SKM-1 (cell line): Measurements from ENCODE around the gene COL5A1.

Source experiments
- DNase-seq: peaks from one replicate; lab custom pipeline; 2025; ENCODE audit not compliant: unreplicated experiment; lab: John Stamatoyannopoulos, UW

Gene COL5A1

DNA sequence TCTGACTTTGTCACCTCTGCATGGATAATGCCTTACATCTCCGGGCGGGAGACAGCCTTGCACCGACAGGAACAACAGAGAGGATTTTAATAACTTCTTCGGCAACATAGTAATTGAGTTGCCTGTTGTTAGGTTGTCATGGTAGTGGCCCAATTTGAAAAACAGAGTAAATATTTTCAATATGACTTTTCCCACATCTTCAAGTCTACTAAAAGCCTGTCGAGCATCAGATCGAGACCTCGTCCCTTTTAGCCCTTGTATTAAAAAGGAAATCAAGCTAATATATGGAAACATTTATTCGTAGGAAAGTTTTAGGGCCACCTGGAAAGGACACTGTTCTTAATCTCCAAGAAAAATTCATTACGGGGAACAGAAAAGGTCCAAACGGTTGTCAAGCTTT, 168.2 kb downstream of the COL5A1 start:
- no peak for DNase-seq

- DNase-seq, result no peak
Observed at GRCh38 chr9:134811079-134811672, 169.6 kb downstream of the COL5A1 start.

GRCh38 chr9:134811673-134812342, 170.2 kb downstream of the COL5A1 start:
- DNase-seq, result no peak

DNA sequence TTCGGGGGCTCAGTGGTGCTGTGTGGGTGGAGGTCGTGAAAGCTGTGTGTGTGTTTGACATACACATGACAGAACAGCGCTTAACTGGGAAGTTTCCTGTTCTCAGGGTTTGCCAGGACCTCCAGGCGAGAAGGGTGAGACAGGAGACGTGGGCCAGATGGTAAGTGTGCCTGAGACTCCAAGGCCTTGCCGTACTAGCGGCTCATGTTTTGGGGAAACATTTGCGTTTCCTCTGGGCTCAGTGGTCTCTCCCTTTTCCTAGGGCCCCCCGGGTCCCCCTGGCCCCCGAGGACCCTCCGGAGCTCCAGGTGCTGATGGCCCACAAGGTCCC, 170.7 kb downstream of the COL5A1 start:
- DNase-seq, result no peak

DNA sequence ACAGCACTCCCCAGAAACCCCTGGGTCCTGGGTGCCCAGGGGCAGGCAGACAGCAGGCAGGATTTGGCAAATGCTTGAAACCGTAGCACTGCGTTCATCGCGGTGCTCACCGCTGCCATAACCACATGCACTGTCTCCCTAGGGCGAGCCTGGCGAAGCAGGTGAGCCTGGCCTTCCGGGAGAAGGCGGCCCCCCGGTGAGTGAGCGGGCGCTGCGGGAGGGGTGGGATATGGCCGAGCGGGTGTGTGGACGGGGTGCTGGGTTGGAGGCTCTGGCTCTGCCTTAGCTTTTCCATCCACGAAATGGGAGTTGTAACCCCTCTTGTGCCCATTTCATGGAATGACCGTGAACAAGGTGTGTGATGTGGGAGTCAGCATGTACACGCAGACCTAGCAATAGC, 172.2 kb downstream of the COL5A1 start:
- DNase-seq, result no peak

GRCh38 chr9:134814598-134815215, 173.1 kb downstream of the COL5A1 start:
- no peak for DNase-seq

DNA sequence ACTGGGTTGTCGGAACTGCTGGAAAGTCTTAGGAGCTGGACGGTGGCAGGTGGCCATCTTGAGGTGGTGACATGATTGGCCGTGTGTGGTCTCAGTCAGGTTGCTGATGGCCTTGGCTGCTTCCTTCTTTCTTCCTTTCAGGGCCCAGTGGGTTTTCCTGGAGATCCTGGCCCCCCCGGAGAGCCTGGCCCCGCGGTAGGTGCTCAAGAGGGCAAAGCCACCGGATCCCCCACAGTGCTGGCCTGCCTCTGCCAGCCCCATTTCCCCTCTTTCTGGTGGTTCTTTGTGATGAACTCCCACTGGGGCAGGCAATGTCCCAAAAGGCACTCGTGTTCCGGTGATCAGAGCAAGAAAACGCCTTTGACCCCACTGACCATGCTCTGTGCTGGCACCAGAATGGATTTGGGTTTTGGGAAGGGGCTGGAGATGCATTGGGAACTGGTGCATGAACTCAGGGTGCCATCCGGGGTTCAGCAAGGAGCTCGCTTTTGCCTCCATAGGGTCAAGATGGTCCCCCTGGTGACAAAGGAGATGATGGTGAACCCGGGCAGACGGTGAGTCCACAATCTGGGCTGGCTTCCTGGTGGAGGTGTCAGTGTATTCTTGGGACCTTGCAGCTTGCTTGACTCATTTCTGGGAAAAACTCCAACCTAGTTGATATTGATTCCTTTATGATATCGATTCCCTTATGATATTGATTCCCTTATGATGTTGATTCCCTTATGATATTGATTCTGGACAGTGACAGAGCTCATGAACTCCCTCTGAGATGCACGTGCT, 174.0 kb downstream of the COL5A1 start:
- DNase-seq, result no peak

DNA sequence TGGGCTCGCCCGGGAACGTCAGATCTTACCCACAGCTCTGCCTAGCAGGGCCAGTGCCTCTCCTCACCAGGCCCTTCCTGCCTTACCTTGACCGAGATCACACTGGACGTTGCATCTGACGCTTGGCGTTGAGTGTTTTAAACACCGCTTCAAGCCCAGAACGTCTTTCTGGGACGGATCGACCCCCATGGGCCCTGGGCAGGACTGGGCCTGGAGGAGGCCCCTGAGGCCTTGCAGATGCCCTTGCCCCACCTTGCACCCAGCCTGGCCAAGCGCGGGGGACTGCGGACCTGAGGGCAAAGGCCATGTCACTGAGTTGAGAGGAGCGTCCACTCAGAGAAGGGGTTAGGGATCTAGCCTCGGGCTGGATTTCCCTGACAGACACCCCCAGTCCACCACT, 174.7 kb downstream of the COL5A1 start:
- no peak for DNase-seq

- no peak for DNase-seq
Observed at GRCh38 chr9:134818000-134818568, 176.5 kb downstream of the COL5A1 start.

GRCh38 chr9:134818591-134818990, 177.0 kb downstream of the COL5A1 start:
- no peak for DNase-seq

DNA sequence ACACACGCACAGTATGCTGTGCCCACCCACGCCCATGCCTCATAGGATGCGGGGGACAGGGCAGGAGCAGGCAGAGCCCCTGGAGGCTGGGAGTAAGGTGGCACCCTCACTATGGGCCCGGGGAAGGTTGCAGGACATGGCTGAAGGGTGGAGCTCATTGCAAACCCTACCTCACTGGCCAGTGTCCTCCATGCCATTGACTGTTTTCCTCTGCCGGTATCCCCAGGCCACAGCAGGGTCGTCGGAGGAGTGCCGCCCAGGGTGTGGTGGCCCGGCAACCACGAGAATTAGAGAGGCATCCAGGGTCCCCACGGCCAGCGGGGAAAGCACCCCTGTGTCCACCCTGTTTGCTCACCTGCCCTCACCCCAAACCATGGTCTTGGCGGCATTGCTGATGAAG, 179.3 kb downstream of the COL5A1 start:
- DNase-seq, result no peak

GRCh38 chr9:134822541-134822940, 180.9 kb downstream of the COL5A1 start:
- DNase-seq, result no peak

DNA sequence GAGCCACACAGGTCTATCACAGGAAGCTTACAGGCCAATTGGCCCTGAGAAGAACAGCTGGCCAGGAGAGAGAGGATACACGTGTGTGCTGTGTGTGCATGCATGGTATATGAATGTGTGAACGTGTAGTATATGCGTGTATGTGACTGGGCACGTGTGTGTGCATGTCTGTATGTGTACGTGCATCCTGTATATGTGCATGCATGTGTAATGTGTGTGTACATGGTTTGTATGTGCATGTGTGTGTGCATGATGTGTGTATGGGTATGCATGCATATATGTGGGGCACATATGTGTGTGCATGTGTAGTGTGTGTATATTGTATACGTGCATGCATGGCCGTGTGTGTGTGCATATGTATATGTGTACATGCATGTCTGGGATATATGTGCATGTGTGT, 182.0 kb downstream of the COL5A1 start:
- no peak for DNase-seq

- DNase-seq, result no peak
Observed at GRCh38 chr9:134824583-134824982, 183.0 kb downstream of the COL5A1 start.

DNA sequence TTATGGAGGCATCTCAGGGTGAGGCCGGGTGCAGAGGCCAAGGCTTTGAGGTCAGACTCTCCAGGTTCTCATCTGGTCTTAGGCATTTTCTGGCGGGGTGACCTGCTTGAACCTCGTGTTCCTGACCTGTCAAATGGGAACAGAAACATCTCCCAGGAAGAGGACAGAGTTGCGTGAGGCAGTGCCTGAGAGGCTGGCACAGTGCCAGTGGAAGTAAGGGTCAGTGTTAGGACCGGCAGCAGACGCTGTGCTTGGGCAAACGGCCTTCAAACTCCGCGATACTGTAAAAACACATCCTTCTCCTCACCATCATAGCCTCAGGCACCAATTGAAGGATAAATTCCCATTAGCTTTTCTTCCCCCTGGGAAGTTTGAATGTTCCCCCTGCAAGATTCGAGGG, 183.4 kb downstream of the COL5A1 start:
- DNase-seq, result no peak

- no peak for DNase-seq
Observed at GRCh38 chr9:134826336-134827285, 185.0 kb downstream of the COL5A1 start.

DNA sequence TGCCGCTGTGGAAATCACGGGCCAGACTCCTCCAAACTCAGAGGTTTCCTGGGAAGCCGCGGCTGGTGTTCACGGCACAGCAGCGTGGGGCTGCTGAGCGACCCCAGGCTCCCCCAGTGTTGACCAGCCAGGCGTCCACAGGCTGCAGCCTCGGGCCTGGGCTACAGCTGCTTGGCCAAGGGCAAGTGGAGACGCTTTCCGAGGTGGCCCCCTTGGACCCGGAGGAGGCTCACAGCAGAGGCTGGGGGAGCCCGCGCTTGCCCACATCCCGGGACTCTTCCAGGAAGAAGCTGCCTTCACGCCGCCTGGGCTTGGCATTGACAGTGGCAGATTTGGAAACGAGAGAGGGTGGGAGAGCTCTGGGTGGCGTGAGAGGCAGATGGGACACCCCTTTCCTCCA, 186.0 kb downstream of the COL5A1 start:
- DNase-seq, result no peak

DNA sequence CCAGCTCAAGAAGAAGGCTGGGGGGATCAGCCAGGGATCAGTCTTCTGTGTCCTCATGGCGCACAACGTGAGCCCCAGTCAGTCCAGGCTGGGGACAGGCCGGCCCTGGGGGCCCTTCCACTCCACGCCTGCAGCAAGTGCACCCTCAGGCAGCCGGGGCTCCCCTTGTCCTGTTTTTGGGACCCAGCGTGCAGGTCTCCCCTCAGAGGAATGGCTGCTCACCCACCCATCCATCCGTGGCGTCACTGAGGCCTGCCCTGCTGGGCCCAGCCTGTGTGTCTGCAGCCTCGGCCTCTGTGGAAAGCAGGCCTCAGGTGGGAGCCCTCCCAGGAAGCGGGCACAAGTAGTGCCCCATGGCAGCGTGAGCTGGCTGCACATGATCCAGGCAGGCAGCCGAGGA, 186.4 kb downstream of the COL5A1 start:
- no peak for DNase-seq

DNA sequence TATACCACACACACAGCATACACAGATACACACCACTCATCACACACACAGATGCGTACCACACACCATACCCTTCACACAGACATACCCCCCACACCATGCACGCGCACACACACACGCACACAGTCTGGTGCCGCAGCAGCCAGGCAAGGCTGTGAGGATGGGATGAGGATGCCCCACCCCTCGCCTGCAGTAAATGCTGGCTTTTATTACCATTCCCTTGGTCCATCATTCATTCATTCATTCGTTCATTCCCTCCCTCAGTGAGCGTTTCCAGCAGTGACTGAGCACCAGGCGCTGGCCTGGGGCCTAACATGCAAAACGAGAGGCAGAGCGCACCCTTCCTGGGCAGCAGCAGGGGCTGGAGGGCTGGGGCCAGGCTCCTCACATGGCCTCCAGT, 187.3 kb downstream of the COL5A1 start:
- DNase-seq, result no peak

- no peak for DNase-seq
Observed at GRCh38 chr9:134829356-134829937, 187.8 kb downstream of the COL5A1 start.
